Neural cell (in vitro differentiated cells): ENCODE results near the gene HIVEP3. TPM values are rescaled to one million over a fixed set of nuclear protein-coding genes. Genes with fewer than 3 reads are reported as not detected.

Source experiments
- H2AFZ ChIP-seq: fragments of 200-600, 300-800 bp; sonication (generic), shearing (Covaris generic); 2 replicates; pipeline ENCODE4 v1.6.0; 2014; ENCODE audit warnings: low read depth, mild to moderate bottlenecking, antibody characterized with exemption, low read length, moderate library complexity
- H3F3A ChIP-seq: fragments of 200-600 bp; shearing (Covaris generic); 2 replicates; pipeline ENCODE4 v1.6.1; 2016; ENCODE audit warnings: mild to moderate bottlenecking, moderate library complexity, mixed read lengths, antibody characterized with exemption, low read length; ENCODE audit not compliant: insufficient read depth, poor library complexity, severe bottlenecking
- H3K27ac ChIP-seq: fragments of 200-600, 300-800 bp; sonication (generic), shearing (Covaris generic); 2 replicates; pipeline ENCODE4 v1.5.1; 2014; ENCODE audit warnings: mild to moderate bottlenecking, low read length, moderate library complexity
- H3K27me3 ChIP-seq: fragments of 300-800, 200-600 bp; sonication (generic), shearing (Covaris generic); 2 replicates; pipeline ENCODE4 v1.6.0; 2014; ENCODE audit warnings: mild to moderate bottlenecking, low read depth, low read length, moderate library complexity; ENCODE audit not compliant: insufficient read depth
- H3K36me3 ChIP-seq: fragments of 300-800, 200-600 bp; sonication (generic), shearing (Covaris generic); 2 replicates; pipeline ENCODE4 v1.5.1; 2014; ENCODE audit warnings: mild to moderate bottlenecking, antibody characterized with exemption, low read length, moderate library complexity; ENCODE audit not compliant: insufficient read depth
- H3K4me2 ChIP-seq: fragments of 300-800, 200-600 bp; sonication (generic), shearing (Covaris generic); 2 replicates; pipeline ENCODE4 v1.6.0; 2014; ENCODE audit warnings: mild to moderate bottlenecking, low read length
- H3K4me3 ChIP-seq: fragments of 300-800, 200-600 bp; sonication (generic), shearing (Covaris generic); 2 replicates; pipeline ENCODE4 v1.5.1; 2014; ENCODE audit warnings: mild to moderate bottlenecking, low read length, moderate library complexity
- H3K79me2 ChIP-seq: fragments of 200-600 bp; shearing (Covaris generic); replicated peaks from 2 replicates; pipeline ENCODE4 v1.6.0; 2014; ENCODE audit warnings: mild to moderate bottlenecking, low read length, moderate library complexity; ENCODE audit not compliant: insufficient read depth
- H3K9ac ChIP-seq: fragments of 300-800, 200-600 bp; sonication (generic), shearing (Covaris generic); 2 replicates; pipeline ENCODE4 v1.6.1; 2016; ENCODE audit warnings: mild to moderate bottlenecking, low read length, mixed read lengths
- H3K9me2 ChIP-seq: fragments of 200-600 bp; shearing (Covaris generic); 2 replicates; pipeline ENCODE4 v1.6.1; 2016; ENCODE audit warnings: mild to moderate bottlenecking, low read length, mixed read lengths; ENCODE audit not compliant: insufficient read depth
- H3K9me3 ChIP-seq: fragments of 200-600, 300-800 bp; sonication (generic), shearing (Covaris generic); 2 replicates; pipeline ENCODE4 v1.6.1; 2016; ENCODE audit warnings: mild to moderate bottlenecking, mixed run types, low read length, moderate library complexity, mixed read lengths
- H4K20me1 ChIP-seq: fragments of 200-600 bp; shearing (Covaris generic); 2 replicates; pipeline ENCODE4 v1.6.1; 2016; ENCODE audit warnings: mild to moderate bottlenecking, mixed run types; ENCODE audit not compliant: insufficient read depth
- CTCF ChIP-seq: fragments of 450-650 bp; IDR thresholded peaks from 2 replicates; pipeline ENCODE4 v1.5.1; 2014; ENCODE audit warnings: antibody characterized with exemption, mild to moderate bottlenecking, moderate library complexity; ENCODE audit not compliant: poor library complexity, severe bottlenecking
- EP300 ChIP-seq: fragments of 450-650 bp; conservative IDR thresholded peaks from 2 replicates; pipeline ENCODE4 v1.6.1; 2014; ENCODE audit warnings: antibody characterized with exemption, mild to moderate bottlenecking, moderate library complexity; ENCODE audit not compliant: poor library complexity, severe bottlenecking
- EZH2 ChIP-seq: fragments of 200-600, 300-800 bp; shearing (Covaris generic), sonication (generic); IDR thresholded peaks from 2 replicates; pipeline ENCODE4 v1.6.1; 2014; ENCODE audit warnings: antibody characterized with exemption, low read length, borderline replicate concordance, mild to moderate bottlenecking; ENCODE audit not compliant: insufficient read depth, poor library complexity, severe bottlenecking
- MXI1 ChIP-seq: fragments of 450-650 bp; conservative IDR thresholded peaks from 2 replicates; pipeline ENCODE4 v1.6.1; 2014; ENCODE audit warnings: antibody characterized with exemption, mild to moderate bottlenecking; ENCODE audit not compliant: poor library complexity, severe bottlenecking
- POLR2AphosphoS5 ChIP-seq: IDR thresholded peaks from 2 replicates; pipeline ENCODE4 v1.6.1; 2012
- RAD21 ChIP-seq: fragments of 450-650 bp; conservative IDR thresholded peaks from 2 replicates; pipeline ENCODE4 v1.6.1; 2014; ENCODE audit warnings: antibody characterized with exemption, mild to moderate bottlenecking, moderate library complexity
- REST ChIP-seq: IDR thresholded peaks from 2 replicates; pipeline ENCODE4 v1.6.1; 2012; ENCODE audit warnings: borderline replicate concordance
- SMC3 ChIP-seq: fragments of 450-650 bp; conservative IDR thresholded peaks from 2 replicates; pipeline ENCODE4 v1.6.1; 2014; ENCODE audit warnings: antibody characterized with exemption, mild to moderate bottlenecking, moderate library complexity; ENCODE audit not compliant: poor library complexity
- TAF1 ChIP-seq: IDR thresholded peaks from 2 replicates; pipeline ENCODE4 v1.6.1; 2012; ENCODE audit warnings: low read depth
- polyA plus RNA-seq: library from polyadenylated mRNA; depleted of rRNA; stranded (reverse); fragments of >200 nt; gene quantifications from 2 replicates; pipeline ENCODE4 v1.2.3, GENCODE V29; 2014

HIVEP3 gene
- polyA plus RNA-seq, 1 donor from 2014 or later = 2.6 TPM

- no peak overlapping the region for H3K27ac ChIP-seq
- H3K27me3 ChIP-seq = no peaks in the 10 kb centered on the region
- H2AFZ ChIP-seq = no peak overlapping the region
- no peak overlapping the region for H3K9ac ChIP-seq
- H3K9me3 ChIP-seq = no peaks in the 10 kb centered on the region
- no peaks in the 10 kb centered on the region for H3K79me2 ChIP-seq
- no peaks in the 10 kb centered on the region for H3K9me2 ChIP-seq
- H3K4me2 ChIP-seq = no peak overlapping the region
- no peak for TF ChIP-seq CTCF
- TF ChIP-seq TAF1 = no peak
- no peak for TF ChIP-seq SMC3
- TF ChIP-seq MXI1 = no peak
- no peak for TF ChIP-seq POLR2AphosphoS5
- no peak for TF ChIP-seq EZH2
- TF ChIP-seq EP300 = no peak
- no peak for TF ChIP-seq REST
- TF ChIP-seq RAD21 = no peak
- H3F3A ChIP-seq = no peaks in the 10 kb centered on the region
- no peaks in the 10 kb centered on the region for H3K36me3 ChIP-seq
- H4K20me1 ChIP-seq = no peaks in the 10 kb centered on the region
- H3K4me3 ChIP-seq = no peak overlapping the region
Measured at GRCh38 chr1:41774471-41774990, 144.2 kb downstream of the HIVEP3 start.

- no peaks in the 10 kb centered on the region for H3F3A ChIP-seq
- no peak overlapping the region for H3K27ac ChIP-seq
- H3K4me2 ChIP-seq = no peak overlapping the region
- H3K27me3 ChIP-seq = no peaks in the 10 kb centered on the region
- H4K20me1 ChIP-seq = no peaks in the 10 kb centered on the region
- H3K9ac ChIP-seq = no peak overlapping the region
- H3K4me3 ChIP-seq = no peak overlapping the region
- TF ChIP-seq POLR2AphosphoS5 (no peak), TAF1 (no peak), MXI1 (no peak), REST (no peak), EP300 (no peak), CTCF (no peak)
- H3K36me3 ChIP-seq = no peaks in the 10 kb centered on the region
- no peaks in the 10 kb centered on the region for H3K9me2 ChIP-seq
- H3K9me3 ChIP-seq = no peaks in the 10 kb centered on the region
- no peaks in the 10 kb centered on the region for H3K79me2 ChIP-seq
- H2AFZ ChIP-seq = no peak overlapping the region
Measured at GRCh38 chr1:41773842-41774241, 144.9 kb downstream of the HIVEP3 start.
